H9 (cell line): Measurements from ENCODE around the gene MOV10L1. TPM values are rescaled to one million over a fixed set of nuclear protein-coding genes. Genes with fewer than 3 reads are reported as not detected.

Experiments
- DNase-seq: peaks from one replicate; pipeline ENCODE4 v3.0.0-alpha.2; 2017
- H2AFZ ChIP-seq: one replicate; pipeline ENCODE4 v1.6.1; 2013; ENCODE audit warnings: mild to moderate bottlenecking, low read length, control low read depth, moderate library complexity
- H2AK5ac ChIP-seq: 2 replicates; pipeline ENCODE4 v1.6.1; 2013; ENCODE audit warnings: low read length, control low read depth, mixed read lengths; ENCODE audit not compliant: insufficient read length
- H2BK120ac ChIP-seq: one replicate; pipeline ENCODE4 v1.6.1; 2013; ENCODE audit warnings: low read depth, mild to moderate bottlenecking, low read length, control low read depth, inconsistent platforms; ENCODE audit not compliant: poor library complexity, severe bottlenecking
- H2BK12ac ChIP-seq: 2 replicates; pipeline ENCODE4 v1.6.1; 2013; ENCODE audit warnings: low read length, control low read depth, mixed read lengths, low read depth; ENCODE audit not compliant: insufficient read length
- H2BK15ac ChIP-seq: 2 replicates; pipeline ENCODE4 v1.6.1; 2013; ENCODE audit warnings: low read depth, low read length, control low read depth
- H2BK20ac ChIP-seq: one replicate; pipeline ENCODE4 v1.6.1; 2013; ENCODE audit warnings: low read depth, mild to moderate bottlenecking, low read length, control low read depth, inconsistent platforms; ENCODE audit not compliant: poor library complexity, severe bottlenecking
- H2BK5ac ChIP-seq: 2 replicates; pipeline ENCODE4 v1.6.1; 2013; ENCODE audit warnings: low read length, control low read depth, mixed read lengths; ENCODE audit not compliant: insufficient read length
- H3K14ac ChIP-seq: 2 replicates; pipeline ENCODE4 v1.6.1; 2013; ENCODE audit warnings: low read length, control low read depth; ENCODE audit not compliant: insufficient read depth
- H3K18ac ChIP-seq: 2 replicates; pipeline ENCODE4 v1.6.1; 2013; ENCODE audit warnings: low read depth, mild to moderate bottlenecking, mixed read lengths, low read length, control low read depth; ENCODE audit not compliant: insufficient read length
- H3K23ac ChIP-seq: 2 replicates; pipeline ENCODE4 v1.6.1; 2013; ENCODE audit warnings: low read length, control low read depth, mixed read lengths, low read depth; ENCODE audit not compliant: insufficient read length
- H3K23me2 ChIP-seq: 2 replicates; pipeline ENCODE4 v1.6.1; 2013; ENCODE audit warnings: low read depth, mild to moderate bottlenecking, mixed read lengths, low read length, control low read depth; ENCODE audit not compliant: insufficient read length, poor library complexity, severe bottlenecking
- H3K27ac ChIP-seq: 2 replicates; pipeline ENCODE4 v1.5.1; 2013; ENCODE audit warnings: low read length, control low read depth, mixed read lengths, low read depth; ENCODE audit not compliant: insufficient read length
- H3K27me3 ChIP-seq: 2 replicates; pipeline ENCODE4 v1.6.1; 2013; ENCODE audit warnings: low read length, control low read depth, inconsistent platforms; ENCODE audit not compliant: insufficient read depth
- H3K4ac ChIP-seq: 2 replicates; pipeline ENCODE4 v1.6.1; 2013; ENCODE audit warnings: low read depth, mild to moderate bottlenecking, control low read depth, inconsistent platforms, low read length, moderate library complexity
- H3K4me1 ChIP-seq: 2 replicates; pipeline ENCODE4 v1.6.1; 2013; ENCODE audit warnings: low read length, control low read depth, inconsistent platforms; ENCODE audit not compliant: insufficient read depth
- H3K4me2 ChIP-seq: 2 replicates; pipeline ENCODE4 v1.6.1; 2013; ENCODE audit warnings: low read length, control low read depth, mixed read lengths; ENCODE audit not compliant: insufficient read length, insufficient read depth
- H3K56ac ChIP-seq: 2 replicates; pipeline ENCODE4 v1.6.1; 2013; ENCODE audit warnings: low read depth, mild to moderate bottlenecking, mixed read lengths, low read length, control low read depth; ENCODE audit not compliant: insufficient read length
- H3K79me1 ChIP-seq: 2 replicates; pipeline ENCODE4 v1.6.1; 2013; ENCODE audit warnings: low read depth, mild to moderate bottlenecking, moderate library complexity, low read length, control low read depth, inconsistent platforms; ENCODE audit not compliant: insufficient read depth, poor library complexity, severe bottlenecking
- H3K79me2 ChIP-seq: 2 replicates; pipeline ENCODE4 v1.6.1; 2013; ENCODE audit warnings: low read length, control low read depth, inconsistent platforms; ENCODE audit not compliant: insufficient read depth
- H3K9ac ChIP-seq: 2 replicates; pipeline ENCODE4 v1.6.1; 2013; ENCODE audit warnings: low read length, control low read depth, mixed read lengths; ENCODE audit not compliant: insufficient read length; ENCODE audit errors: extremely low read depth
- H3K9me3 ChIP-seq: one replicate; pipeline ENCODE4 v1.6.1; 2013; ENCODE audit warnings: low read depth, low read length, inconsistent platforms; ENCODE audit not compliant: control insufficient read depth
- H3T11ph ChIP-seq: one replicate; pipeline ENCODE4 v1.6.1; 2013; ENCODE audit warnings: mild to moderate bottlenecking, low read length, control low read depth, inconsistent platforms
- H4K20me1 ChIP-seq: one replicate; pipeline ENCODE4 v1.6.1; 2013; ENCODE audit not compliant: control insufficient read depth, insufficient read length, insufficient read depth
- H4K5ac ChIP-seq: 2 replicates; pipeline ENCODE4 v1.6.1; 2013; ENCODE audit warnings: low read depth, mild to moderate bottlenecking, mixed read lengths, low read length, control low read depth; ENCODE audit not compliant: insufficient read length
- H4K8ac ChIP-seq: replicated peaks from 2 replicates; pipeline ENCODE4 v1.6.1; 2013; ENCODE audit warnings: low read length, control low read depth, mixed read lengths, low read depth; ENCODE audit not compliant: insufficient read length
- H4K91ac ChIP-seq: 2 replicates; pipeline ENCODE4 v1.6.1; 2013; ENCODE audit warnings: low read depth, mild to moderate bottlenecking, moderate library complexity, mixed read lengths, low read length, control low read depth; ENCODE audit not compliant: insufficient read length
- H3K27ac Mint-ChIP-seq, 3 experiments: 2 replicates in 2 of 3; 3 replicates in 1 of 3; pipeline ENCODE4 v1.8.0; 2020 to 2021; ENCODE audit warnings: mixed read lengths in 3 of 3, mild to moderate bottlenecking in 1 of 3, moderate library complexity in 1 of 3
- H3K27me3 Mint-ChIP-seq: 2 replicates; pipeline ENCODE4 v1.8.0; 2021; ENCODE audit warnings: low read depth, mild to moderate bottlenecking, moderate library complexity, mixed read lengths
- H3K36me3 Mint-ChIP-seq, 3 experiments: 2 replicates in 2 of 3; 3 replicates in 1 of 3; pipeline ENCODE4 v1.8.0; 2020 to 2021; ENCODE audit warnings: low read depth in 3 of 3, mixed read lengths in 3 of 3; ENCODE audit not compliant: insufficient read depth in 1 of 3
- H3K4me1 Mint-ChIP-seq, 2 experiments: 2 replicates each; pipeline ENCODE4 v1.8.0; 2020; ENCODE audit warnings: mixed read lengths in 2 of 2
- H3K4me3 Mint-ChIP-seq, 2 experiments: 2 replicates in 1 of 2; 3 replicates in 1 of 2; pipeline ENCODE4 v1.8.0; 2020 to 2021; ENCODE audit warnings: mild to moderate bottlenecking in 2 of 2, mixed read lengths in 2 of 2, moderate library complexity in 1 of 2
- H3K9me3 Mint-ChIP-seq, 2 experiments: 2 replicates in 1 of 2; 3 replicates in 1 of 2; pipeline ENCODE4 v1.8.0; 2020; ENCODE audit warnings: mild to moderate bottlenecking in 2 of 2, mixed read lengths in 2 of 2, moderate library complexity in 1 of 2
- WGBS: extraction: QIAGEN DNeasy Blood & Tissue Kit; methylation state at CpG from one replicate; pipeline ENCODE4 v1.1.7; 2013; ENCODE audit warnings: missing lambda C conversion rate, low lambda C conversion rate, mixed read lengths; ENCODE audit not compliant: insufficient read length; ENCODE audit errors: extremely low coverage; 5-methylcytosine and 5-hydroxymethylcytosine counted together
- total RNA-seq: library from RNA; stranded (reverse); gene quantifications from 2 replicates; pipeline ENCODE4 v1.2.1, GENCODE V29; 2021
- TF ChIP-seq, protein P1 (sequence below): fragments of 200-600 bp; sonication (generic); conservative IDR thresholded peaks from 3 replicates; pipeline ENCODE4 v1.8.0; 2021; ENCODE audit warnings: antibody characterized with exemption, mild to moderate bottlenecking

MOV10L1 gene
- total RNA-seq, 1 experiment from 2014 or later = not detected

DNA sequence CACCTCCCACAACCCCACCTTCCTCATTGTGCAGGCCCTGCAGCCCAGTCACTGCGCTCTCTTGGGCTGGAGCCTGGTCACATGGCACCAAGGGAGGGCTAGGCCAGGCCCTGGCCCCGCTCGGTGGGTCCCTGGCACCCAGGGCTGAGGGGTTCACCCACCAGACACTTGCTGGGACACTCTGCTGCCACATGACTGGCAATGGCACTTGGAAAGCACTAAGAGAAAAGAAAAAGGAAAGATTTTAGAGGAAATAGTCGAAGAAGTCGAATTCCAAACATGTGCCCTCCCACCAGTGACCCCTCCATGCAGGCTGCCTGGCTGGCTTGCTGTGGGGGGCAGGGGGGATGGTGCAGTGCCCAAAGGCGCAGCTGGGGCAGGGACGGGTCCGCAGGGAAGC, 19.4 kb upstream of the MOV10L1 start:
- no peaks in the 10 kb centered on the region for H4K20me1 ChIP-seq
- H2BK15ac ChIP-seq = no peak overlapping the region
- H2BK12ac ChIP-seq = no peak overlapping the region
- H3K23ac ChIP-seq = no peak overlapping the region
- no peak overlapping the region for H2BK5ac ChIP-seq
- H3K9me3 ChIP-seq = no peaks in the 10 kb centered on the region
- TF ChIP-seq, protein P1, sequence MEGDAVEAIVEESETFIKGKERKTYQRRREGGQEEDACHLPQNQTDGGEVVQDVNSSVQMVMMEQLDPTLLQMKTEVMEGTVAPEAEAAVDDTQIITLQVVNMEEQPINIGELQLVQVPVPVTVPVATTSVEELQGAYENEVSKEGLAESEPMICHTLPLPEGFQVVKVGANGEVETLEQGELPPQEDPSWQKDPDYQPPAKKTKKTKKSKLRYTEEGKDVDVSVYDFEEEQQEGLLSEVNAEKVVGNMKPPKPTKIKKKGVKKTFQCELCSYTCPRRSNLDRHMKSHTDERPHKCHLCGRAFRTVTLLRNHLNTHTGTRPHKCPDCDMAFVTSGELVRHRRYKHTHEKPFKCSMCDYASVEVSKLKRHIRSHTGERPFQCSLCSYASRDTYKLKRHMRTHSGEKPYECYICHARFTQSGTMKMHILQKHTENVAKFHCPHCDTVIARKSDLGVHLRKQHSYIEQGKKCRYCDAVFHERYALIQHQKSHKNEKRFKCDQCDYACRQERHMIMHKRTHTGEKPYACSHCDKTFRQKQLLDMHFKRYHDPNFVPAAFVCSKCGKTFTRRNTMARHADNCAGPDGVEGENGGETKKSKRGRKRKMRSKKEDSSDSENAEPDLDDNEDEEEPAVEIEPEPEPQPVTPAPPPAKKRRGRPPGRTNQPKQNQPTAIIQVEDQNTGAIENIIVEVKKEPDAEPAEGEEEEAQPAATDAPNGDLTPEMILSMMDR = no peak
- no peak overlapping the region for H2BK120ac ChIP-seq
- no peak overlapping the region for H2AFZ ChIP-seq
- H3K14ac ChIP-seq = no peak overlapping the region
- no peak overlapping the region for H4K8ac ChIP-seq
- no peaks in the 10 kb centered on the region for H3K27me3 ChIP-seq
- H3K4me2 ChIP-seq = no peak overlapping the region
- no peak overlapping the region for H3K56ac ChIP-seq
- no peaks in the 10 kb centered on the region for H3K4me1 ChIP-seq
- H3K27me3 Mint-ChIP-seq = no peaks in the 10 kb centered on the region
- no peak overlapping the region for H4K91ac ChIP-seq
- 0 out of 4 replicates have a peak, but pooled peaks cover 0 to 8% of the 10 kb centered on the region in 2 experiments for H3K4me1 Mint-ChIP-seq
- no peaks in the 10 kb centered on the region for H3K79me2 ChIP-seq
- no peak overlapping the region for H3K4ac ChIP-seq
- no peak overlapping the region for H2AK5ac ChIP-seq
- no peak overlapping the region for H3K9ac ChIP-seq
- no peaks in the 10 kb centered on the region for H3K36me3 Mint-ChIP-seq
- no peaks in the 10 kb centered on the region for H3K79me1 ChIP-seq
- H4K5ac ChIP-seq = no peak overlapping the region
- no CpG with 5 or more reads among the region's 8 CpGs for WGBS
- DNase-seq = no peak
- H3T11ph ChIP-seq = no peak overlapping the region
- H2BK20ac ChIP-seq = no peak overlapping the region
- H3K9me3 Mint-ChIP-seq = peaks cover 0 to 4% of the 10 kb centered on the region in 2 experiments; a peak in 1 of 5 replicates
- H3K4me3 Mint-ChIP-seq = no peak overlapping the region
- no peak overlapping the region for H3K27ac ChIP-seq
- H3K23me2 ChIP-seq = no peaks in the 10 kb centered on the region
- H3K27ac Mint-ChIP-seq = peak overlapping the region in 1 of 3 experiments; percentile 60; a peak in 1 of 7 replicates
- no peak overlapping the region for H3K18ac ChIP-seq
